Measurements from ENCODE around the gene ADK. TPM values are rescaled to one million over a fixed set of nuclear protein-coding genes. Genes with fewer than 3 reads are reported as not detected.
"Not testable (repeated sequence)": the region's sequence is repeated elsewhere in the genome, so short reads cannot be mapped to it uniquely, and the experiment has no call there.

The ADK gene
- total RNA-seq, 1 donor from 2014 or later: 64.5 TPM

GRCh38 chr10:74511051-74511450 is 360.0 kb downstream of the ADK start:
- intact Hi-C loops (cut with micrococcal nuclease): no loop called here
- H3K4me1 Mint-ChIP-seq (ENCODE audit: low read depth): no peaks in the 10 kb centered on the region
- peaks cover 81% of the 10 kb centered on the region for H3K36me3 Mint-ChIP-seq (ENCODE audit: low read depth)
- no peaks in the 10 kb centered on the region for H3K27me3 Mint-ChIP-seq (ENCODE audit: low read depth)
- H3K9me3 Mint-ChIP-seq: peaks cover 63% of the 10 kb centered on the region
- DNase-seq (ENCODE audit: low spot score): no peak
- H3K4me3 Mint-ChIP-seq (ENCODE audit: low read depth): no peak overlapping the region
- no peak overlapping the region for H3K27ac Mint-ChIP-seq

GRCh38 chr10:74514322-74514721 is 363.3 kb downstream of the ADK start:
- H3K4me1 Mint-ChIP-seq (ENCODE audit: low read depth): peaks cover 2% of the 10 kb centered on the region
- H3K36me3 Mint-ChIP-seq (ENCODE audit: low read depth): peaks cover 73% of the 10 kb centered on the region
- H3K27me3 Mint-ChIP-seq (ENCODE audit: low read depth): no peaks in the 10 kb centered on the region
- no peak overlapping the region for H3K4me3 Mint-ChIP-seq (ENCODE audit: low read depth)
- no peak for DNase-seq (ENCODE audit: low spot score)
- H3K9me3 Mint-ChIP-seq: peaks cover 70% of the 10 kb centered on the region
- intact Hi-C loops (cut with micrococcal nuclease): no loop called here
- H3K27ac Mint-ChIP-seq: no peak overlapping the region

GRCh38 chr10:74518061-74518460 is 367.0 kb downstream of the ADK start:
- intact Hi-C loops (cut with micrococcal nuclease): no loop called here
- Mint-ChIP-seq H3K36me3 (ENCODE audit: low read depth) (peaks cover 37% of the 10 kb centered on the region), H3K9me3 (peaks cover 34% of the 10 kb centered on the region), H3K27ac (no peak overlapping the region), H3K27me3 (ENCODE audit: low read depth) (no peaks in the 10 kb centered on the region), H3K4me1 (ENCODE audit: low read depth) (peaks cover 2% of the 10 kb centered on the region), H3K4me3 (ENCODE audit: low read depth) (no peak overlapping the region)
- no peak for DNase-seq (ENCODE audit: low spot score)

- Mint-ChIP-seq H3K4me1 (ENCODE audit: low read depth) (peaks cover 2% of the 10 kb centered on the region), H3K9me3 (peaks cover 7% of the 10 kb centered on the region), H3K27ac (no peak overlapping the region), H3K4me3 (ENCODE audit: low read depth) (no peak overlapping the region), H3K27me3 (ENCODE audit: low read depth) (no peaks in the 10 kb centered on the region), H3K36me3 (ENCODE audit: low read depth) (peaks cover 8% of the 10 kb centered on the region)
- intact Hi-C loops (cut with micrococcal nuclease): no loop called here
- no peak for DNase-seq (ENCODE audit: low spot score)
Measured at GRCh38 chr10:74521526-74521925, 370.5 kb downstream of the ADK start.

- Mint-ChIP-seq H3K27ac (no peak overlapping the region), H3K27me3 (ENCODE audit: low read depth) (no peaks in the 10 kb centered on the region), H3K4me1 (ENCODE audit: low read depth) (no peaks in the 10 kb centered on the region), H3K9me3 (no peaks in the 10 kb centered on the region), H3K4me3 (ENCODE audit: low read depth) (no peak overlapping the region), H3K36me3 (ENCODE audit: low read depth) (peaks cover 14% of the 10 kb centered on the region)
- intact Hi-C loops (cut with micrococcal nuclease): no loop called here
- DNase-seq (ENCODE audit: low spot score): no peak
Measured at GRCh38 chr10:74523199-74523598, 372.2 kb downstream of the ADK start.

GRCh38 chr10:74525885-74526284 is 374.9 kb downstream of the ADK start:
- peaks cover 3% of the 10 kb centered on the region for H3K4me1 Mint-ChIP-seq (ENCODE audit: low read depth)
- no peak for DNase-seq (ENCODE audit: low spot score)
- intact Hi-C loops (cut with micrococcal nuclease): no loop called here
- H3K9me3 Mint-ChIP-seq: no peaks in the 10 kb centered on the region
- no peaks in the 10 kb centered on the region for H3K27me3 Mint-ChIP-seq (ENCODE audit: low read depth)
- H3K36me3 Mint-ChIP-seq (ENCODE audit: low read depth): peaks cover 24% of the 10 kb centered on the region
- H3K4me3 Mint-ChIP-seq (ENCODE audit: low read depth): no peak overlapping the region
- H3K27ac Mint-ChIP-seq: no peak overlapping the region

- DNase-seq (ENCODE audit: low spot score); H3K27me3 Mint-ChIP-seq (ENCODE audit: low read depth); H3K4me3 Mint-ChIP-seq (ENCODE audit: low read depth); H3K9me3 Mint-ChIP-seq; H3K27ac Mint-ChIP-seq; intact Hi-C loops (cut with micrococcal nuclease); H3K4me1 Mint-ChIP-seq (ENCODE audit: low read depth): not testable (repeated sequence)
- peaks cover 25% of the 10 kb centered on the region for H3K36me3 Mint-ChIP-seq (ENCODE audit: low read depth)
Measured at GRCh38 chr10:74527611-74528010, 376.6 kb downstream of the ADK start.

- intact Hi-C loops (cut with micrococcal nuclease): no loop called here
- Mint-ChIP-seq H3K9me3 (no peaks in the 10 kb centered on the region), H3K27ac (no peak overlapping the region), H3K27me3 (ENCODE audit: low read depth) (no peaks in the 10 kb centered on the region), H3K36me3 (ENCODE audit: low read depth) (peaks cover 25% of the 10 kb centered on the region), H3K4me3 (ENCODE audit: low read depth) (no peak overlapping the region), H3K4me1 (ENCODE audit: low read depth) (peaks cover 3% of the 10 kb centered on the region)
- DNase-seq (ENCODE audit: low spot score): no peak
Measured at GRCh38 chr10:74529205-74529604, 378.2 kb downstream of the ADK start.

- DNase-seq (ENCODE audit: low spot score): no peak
- H3K4me3 Mint-ChIP-seq (ENCODE audit: low read depth): no peak overlapping the region
- intact Hi-C loops (cut with micrococcal nuclease): no loop called here
- H3K36me3 Mint-ChIP-seq (ENCODE audit: low read depth): peaks cover 25% of the 10 kb centered on the region
- no peaks in the 10 kb centered on the region for H3K27me3 Mint-ChIP-seq (ENCODE audit: low read depth)
- H3K9me3 Mint-ChIP-seq: no peaks in the 10 kb centered on the region
- peaks cover 3% of the 10 kb centered on the region for H3K4me1 Mint-ChIP-seq (ENCODE audit: low read depth)
- no peak overlapping the region for H3K27ac Mint-ChIP-seq
Measured at GRCh38 chr10:74530981-74531380, 380.0 kb downstream of the ADK start.

- peaks cover 2% of the 10 kb centered on the region for H3K36me3 Mint-ChIP-seq (ENCODE audit: low read depth)
- no peak overlapping the region for H3K27ac Mint-ChIP-seq
- H3K27me3 Mint-ChIP-seq (ENCODE audit: low read depth): no peaks in the 10 kb centered on the region
- H3K9me3 Mint-ChIP-seq: no peaks in the 10 kb centered on the region
- no peak overlapping the region for H3K4me3 Mint-ChIP-seq (ENCODE audit: low read depth)
- intact Hi-C loops (cut with micrococcal nuclease): no loop called here
- H3K4me1 Mint-ChIP-seq (ENCODE audit: low read depth): peaks cover 6% of the 10 kb centered on the region
- DNase-seq (ENCODE audit: low spot score): no peak
Measured at GRCh38 chr10:74539317-74539716, 388.3 kb downstream of the ADK start.

- no peak overlapping the region for H3K4me3 Mint-ChIP-seq (ENCODE audit: low read depth)
- peaks cover 2% of the 10 kb centered on the region for H3K36me3 Mint-ChIP-seq (ENCODE audit: low read depth)
- intact Hi-C loops (cut with micrococcal nuclease): no loop called here
- H3K4me1 Mint-ChIP-seq (ENCODE audit: low read depth): peaks cover 8% of the 10 kb centered on the region
- H3K27ac Mint-ChIP-seq: no peak overlapping the region
- H3K9me3 Mint-ChIP-seq: no peaks in the 10 kb centered on the region
- no peak for DNase-seq (ENCODE audit: low spot score)
- no peaks in the 10 kb centered on the region for H3K27me3 Mint-ChIP-seq (ENCODE audit: low read depth)
Measured at GRCh38 chr10:74541375-74541774, 390.4 kb downstream of the ADK start.

- intact Hi-C loops (cut with micrococcal nuclease): no loop called here
- Mint-ChIP-seq H3K4me3 (ENCODE audit: low read depth) (no peak overlapping the region), H3K36me3 (ENCODE audit: low read depth) (no peaks in the 10 kb centered on the region), H3K27ac (no peak overlapping the region), H3K4me1 (ENCODE audit: low read depth) (peaks cover 7% of the 10 kb centered on the region), H3K9me3 (no peaks in the 10 kb centered on the region), H3K27me3 (ENCODE audit: low read depth) (no peaks in the 10 kb centered on the region)
- no peak for DNase-seq (ENCODE audit: low spot score)
Measured at GRCh38 chr10:74542077-74542476, 391.1 kb downstream of the ADK start.

GRCh38 chr10:74543276-74543675 is 392.3 kb downstream of the ADK start:
- H3K27me3 Mint-ChIP-seq (ENCODE audit: low read depth): no peaks in the 10 kb centered on the region
- H3K4me3 Mint-ChIP-seq (ENCODE audit: low read depth): no peak overlapping the region
- H3K36me3 Mint-ChIP-seq (ENCODE audit: low read depth): no peaks in the 10 kb centered on the region
- intact Hi-C loops (cut with micrococcal nuclease): no loop called here
- H3K9me3 Mint-ChIP-seq: no peaks in the 10 kb centered on the region
- no peak for DNase-seq (ENCODE audit: low spot score)
- H3K4me1 Mint-ChIP-seq (ENCODE audit: low read depth): peaks cover 7% of the 10 kb centered on the region
- H3K27ac Mint-ChIP-seq: no peak overlapping the region

- H3K4me1 Mint-ChIP-seq (ENCODE audit: low read depth): peaks cover 7% of the 10 kb centered on the region
- no peaks in the 10 kb centered on the region for H3K36me3 Mint-ChIP-seq (ENCODE audit: low read depth)
- intact Hi-C loops (cut with micrococcal nuclease): no loop called here
- no peak overlapping the region for H3K4me3 Mint-ChIP-seq (ENCODE audit: low read depth)
- no peak overlapping the region for H3K27ac Mint-ChIP-seq
- no peak for DNase-seq (ENCODE audit: low spot score)
- H3K9me3 Mint-ChIP-seq: no peaks in the 10 kb centered on the region
- no peaks in the 10 kb centered on the region for H3K27me3 Mint-ChIP-seq (ENCODE audit: low read depth)
Measured at GRCh38 chr10:74544106-74544505, 393.1 kb downstream of the ADK start.

Measured in activated T-helper 2 cell treated with anti-CD3 and anti-CD28 coated beads, Interferon-gamma antibody, Interleukin-2, Interleukin-4, amounts not matched to agents 10 μg/mL and 5 μg/mL and 100 μg/mL, durations not matched to agents 14 hours and 24 hours and 36 hours (primary cell).